ENCODE data around the gene ZNF322.
"Not testable (repeated sequence)": the region's sequence is repeated elsewhere in the genome, so short reads cannot be mapped to it uniquely, and the experiment has no call there.

ZNF322 gene, protein sequence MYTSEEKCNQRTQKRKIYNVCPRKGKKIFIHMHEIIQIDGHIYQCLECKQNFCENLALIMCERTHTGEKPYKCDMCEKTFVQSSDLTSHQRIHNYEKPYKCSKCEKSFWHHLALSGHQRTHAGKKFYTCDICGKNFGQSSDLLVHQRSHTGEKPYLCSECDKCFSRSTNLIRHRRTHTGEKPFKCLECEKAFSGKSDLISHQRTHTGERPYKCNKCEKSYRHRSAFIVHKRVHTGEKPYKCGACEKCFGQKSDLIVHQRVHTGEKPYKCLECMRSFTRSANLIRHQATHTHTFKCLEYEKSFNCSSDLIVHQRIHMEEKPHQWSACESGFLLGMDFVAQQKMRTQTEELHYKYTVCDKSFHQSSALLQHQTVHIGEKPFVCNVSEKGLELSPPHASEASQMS

DNA sequence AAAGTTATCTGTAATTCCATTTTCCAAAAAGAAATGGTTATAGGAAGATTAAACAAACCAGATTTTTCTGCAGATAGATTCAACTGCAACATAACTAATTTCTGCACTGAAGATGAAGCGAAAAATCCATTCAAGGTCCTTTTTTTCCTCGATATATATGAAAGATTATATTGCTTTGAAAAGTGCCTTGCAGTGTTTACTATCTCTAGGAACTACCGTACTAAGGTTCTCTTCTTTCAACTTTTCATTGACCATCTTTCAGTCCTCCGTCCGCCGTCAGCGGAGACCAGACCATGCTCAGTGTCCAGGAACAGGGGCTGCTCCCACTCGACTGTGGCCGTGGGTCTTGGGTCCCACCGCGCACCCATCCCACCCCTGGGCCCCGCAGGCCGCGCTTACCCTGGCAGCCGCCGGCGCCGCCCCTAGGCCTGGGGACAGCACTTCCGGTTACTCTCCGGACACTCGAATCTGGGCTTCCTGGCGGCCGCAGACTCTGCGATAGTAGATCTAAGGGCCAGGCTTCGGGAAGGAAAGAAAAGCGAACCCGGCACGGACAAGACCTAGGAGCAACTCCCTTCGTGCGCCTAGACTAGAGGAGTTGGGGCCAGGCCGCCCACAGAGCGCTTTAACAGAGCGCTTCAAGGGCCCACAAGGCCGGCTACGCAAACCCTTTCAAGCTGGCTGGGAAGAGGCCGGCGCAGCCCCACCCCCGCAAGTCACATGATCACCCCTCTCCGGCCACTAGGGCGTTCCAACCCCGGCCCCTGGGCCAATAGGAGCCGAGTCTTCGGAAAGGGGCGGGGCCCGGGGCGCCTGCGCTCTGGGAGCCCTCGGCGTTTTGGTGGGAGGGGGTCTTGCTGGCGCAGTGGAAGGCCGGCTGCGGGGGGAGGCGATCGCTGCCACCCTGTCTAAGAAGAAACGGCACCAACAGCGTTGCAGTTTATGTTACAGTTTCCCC lies at the start of gene ZNF322:
TSS of gene ZNF322 (minus strand) at position 705 of the 958 bp plus-strand sequence. CDS start 21,193 bp downstream, outside the sequence.
- DNase-seq: peak; percentile 74

- not testable (repeated sequence) for DNase-seq
Measured at GRCh38 chr6:26705780-26706179, 46.2 kb upstream of the ZNF322 start.

DNA sequence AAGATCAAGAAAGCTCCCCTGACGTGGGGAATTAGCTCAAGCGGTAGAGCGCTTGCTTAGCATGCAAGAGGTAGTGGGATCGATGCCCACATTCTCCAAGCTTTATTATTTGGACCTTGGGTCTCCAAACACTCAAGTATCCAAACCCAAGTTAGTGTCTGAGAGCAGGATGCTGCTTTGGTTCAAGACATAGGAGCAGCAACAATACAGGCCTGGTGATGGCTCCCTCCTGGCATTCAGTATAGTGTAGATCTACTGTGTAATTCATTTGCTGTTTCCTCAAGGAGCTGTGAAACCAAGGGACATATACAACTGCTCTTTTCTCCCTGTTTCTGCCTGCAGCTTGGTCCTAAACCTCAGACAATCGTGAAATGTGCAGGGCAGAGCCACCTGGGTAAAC lies 45.8 kb upstream of the ZNF322 start:
- DNase-seq: not testable (repeated sequence)

- not testable (repeated sequence) for DNase-seq
Measured at GRCh38 chr6:26701023-26701747, 41.6 kb upstream of the ZNF322 start.

- not testable (repeated sequence) for DNase-seq
Measured at GRCh38 chr6:26697496-26697895, 38.0 kb upstream of the ZNF322 start.

GRCh38 chr6:26689324-26689947 lies 29.9 kb upstream of the ZNF322 start:
- not testable (repeated sequence) for DNase-seq

GRCh38 chr6:26682435-26683042 lies 23.0 kb upstream of the ZNF322 start:
- not testable (repeated sequence) for DNase-seq

DNA sequence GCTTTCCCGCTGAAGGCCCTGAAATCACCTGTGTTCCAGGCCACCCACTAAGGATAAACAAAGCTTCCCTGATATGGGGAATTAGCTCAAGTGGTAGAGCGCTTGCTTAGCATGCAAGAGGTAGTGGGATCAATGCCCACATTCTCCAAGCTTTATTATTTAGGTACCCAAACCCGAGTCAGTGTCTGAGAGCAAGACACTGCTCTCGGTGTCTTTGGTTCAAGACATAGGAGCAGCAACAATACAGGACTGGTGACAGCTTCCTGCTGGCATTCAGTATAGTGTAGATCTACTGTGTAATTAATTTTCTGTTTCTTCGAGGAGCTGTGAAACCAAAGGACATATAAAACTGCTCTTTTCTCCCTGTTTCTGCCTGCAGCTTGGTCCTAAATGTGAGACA lies 13.7 kb upstream of the ZNF322 start:
- DNase-seq: not testable (repeated sequence)

- not testable (repeated sequence) for DNase-seq
Measured at GRCh38 chr6:26670558-26670957, 11.0 kb upstream of the ZNF322 start.

GRCh38 chr6:26670003-26670402 lies 10.5 kb upstream of the ZNF322 start:
- DNase-seq: not testable (repeated sequence)

GRCh38 chr6:26660000-26660361 lies 435 bp upstream of the ZNF322 start:
- no peak for DNase-seq

GRCh38 chr6:26657256-26657655 lies 2.3 kb downstream of the ZNF322 start:
- DNase-seq: no peak

GRCh38 chr6:26653007-26653406 lies 6.5 kb downstream of the ZNF322 start:
- DNase-seq: no peak

- no peak for DNase-seq
Measured at GRCh38 chr6:26651133-26651781, 8.3 kb downstream of the ZNF322 start.

DNA sequence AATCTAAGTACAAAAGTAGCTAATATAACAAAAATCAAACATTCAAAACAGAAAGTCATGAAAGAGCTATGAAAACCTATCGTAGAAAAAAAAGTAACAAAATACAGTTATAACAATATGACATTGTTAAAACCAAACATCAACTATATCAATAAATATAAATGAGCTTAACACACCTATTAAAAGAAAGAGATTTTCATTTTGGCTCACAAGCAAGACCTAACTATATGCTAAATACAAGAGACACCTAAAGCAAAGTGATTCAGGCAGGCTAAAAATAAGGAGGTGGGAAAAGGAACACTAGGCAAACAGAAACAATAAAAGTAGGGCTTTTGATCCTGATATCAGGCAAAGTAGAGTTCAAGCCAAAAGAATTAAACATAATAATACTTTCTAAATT lies 13.5 kb downstream of the ZNF322 start:
- DNase-seq: no peak

GRCh38 chr6:26640806-26641205 lies 18.7 kb downstream of the ZNF322 start:
- DNase-seq: no peak

DNA sequence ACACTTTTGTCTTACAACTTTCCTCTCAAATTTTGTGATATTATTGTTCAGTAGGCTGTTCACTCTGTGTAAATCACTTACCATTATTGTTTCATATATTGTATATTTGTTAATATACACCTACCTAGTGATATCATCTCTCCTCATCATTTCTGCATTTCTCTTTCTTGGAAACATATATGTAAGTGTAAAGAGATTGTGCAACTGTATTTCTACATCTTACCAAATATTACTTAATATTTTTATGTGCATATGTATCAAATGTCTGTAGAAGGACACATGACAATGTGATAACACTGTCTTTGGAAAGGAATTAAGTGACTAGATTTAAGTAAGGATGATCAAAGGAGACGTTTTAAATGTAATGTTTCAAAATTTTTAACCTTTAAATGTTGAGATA lies 30.2 kb downstream of the ZNF322 start:
- DNase-seq: no peak

- DNase-seq: no peak
Measured at GRCh38 chr6:26627843-26628242, 31.7 kb downstream of the ZNF322 start.

DNA sequence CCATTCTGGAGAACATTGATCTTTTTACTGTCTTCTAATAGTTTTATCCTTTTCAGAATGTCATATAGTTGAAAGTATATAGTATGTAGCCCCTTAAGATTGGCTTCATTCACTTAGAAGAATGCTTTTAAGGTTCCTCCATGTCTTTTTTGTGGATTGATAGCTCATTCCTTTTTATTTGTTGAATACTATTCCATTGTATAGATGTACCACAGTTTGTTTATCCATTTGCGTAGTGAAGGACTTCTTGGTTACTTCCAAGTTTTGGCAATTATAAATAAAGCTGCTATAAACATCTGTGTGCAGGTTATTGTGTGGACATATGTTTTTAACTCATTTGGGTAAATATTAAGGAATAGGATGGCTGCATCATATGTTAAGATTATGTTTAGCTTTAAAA lies 35.0 kb downstream of the ZNF322 start:
- DNase-seq: no peak

- no peak for DNase-seq
Measured at GRCh38 chr6:26623339-26623859, 36.1 kb downstream of the ZNF322 start.

Measured in NCI-H1694 (cell line).